Measurements from ENCODE around the gene KIF5A.
A peak's percentile ranks its signal among the peaks of the same experiment; 100 is the strongest.
"Not testable (repeated sequence)": the region's sequence is repeated elsewhere in the genome, so short reads cannot be mapped to it uniquely, and the experiment has no call there.

KIF5A gene

GRCh38 chr12:57585156-57585555 lies 35.3 kb downstream of the KIF5A start:
- no peak for DNase-seq

- DNase-seq = no peak
Observed at GRCh38 chr12:57586128-57586527, 36.3 kb downstream of the KIF5A start.

GRCh38 chr12:57586832-57587429 lies 37.1 kb downstream of the KIF5A start:
- DNase-seq = no peak

- not testable (repeated sequence) for DNase-seq
Observed at GRCh38 chr12:57588951-57589610, 39.2 kb downstream of the KIF5A start.

DNA sequence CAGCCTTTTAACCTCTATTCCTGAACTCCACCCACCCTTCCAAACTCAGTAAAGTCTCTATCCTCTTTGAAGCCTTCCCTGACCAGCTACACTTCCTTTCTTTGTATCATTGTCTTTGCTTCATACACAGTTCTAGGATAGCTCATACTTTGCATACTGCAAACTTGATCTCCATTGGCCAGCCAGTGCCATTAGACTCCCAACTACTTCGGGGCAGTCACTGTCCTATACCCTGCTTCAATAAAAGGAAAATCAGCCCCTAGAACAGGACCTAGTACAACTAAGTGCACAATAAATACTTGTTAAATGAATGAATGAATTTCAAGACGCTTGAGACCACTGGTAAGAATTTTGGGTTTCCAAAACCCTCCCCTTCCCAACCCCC lies 40.6 kb downstream of the KIF5A start:
- no peak for DNase-seq

GRCh38 chr12:57590864-57591781 lies 41.3 kb downstream of the KIF5A start, which contains the start of gene PIP4K2C:
TSS of gene PIP4K2C (plus strand) at chr12:57591192. CDS start at chr12:57591290, 98 bp downstream.
- DNase-seq = peak; percentile 79 to 83

- DNase-seq = no peak
Observed at GRCh38 chr12:57591782-57592325, 42.0 kb downstream of the KIF5A start.

DNA sequence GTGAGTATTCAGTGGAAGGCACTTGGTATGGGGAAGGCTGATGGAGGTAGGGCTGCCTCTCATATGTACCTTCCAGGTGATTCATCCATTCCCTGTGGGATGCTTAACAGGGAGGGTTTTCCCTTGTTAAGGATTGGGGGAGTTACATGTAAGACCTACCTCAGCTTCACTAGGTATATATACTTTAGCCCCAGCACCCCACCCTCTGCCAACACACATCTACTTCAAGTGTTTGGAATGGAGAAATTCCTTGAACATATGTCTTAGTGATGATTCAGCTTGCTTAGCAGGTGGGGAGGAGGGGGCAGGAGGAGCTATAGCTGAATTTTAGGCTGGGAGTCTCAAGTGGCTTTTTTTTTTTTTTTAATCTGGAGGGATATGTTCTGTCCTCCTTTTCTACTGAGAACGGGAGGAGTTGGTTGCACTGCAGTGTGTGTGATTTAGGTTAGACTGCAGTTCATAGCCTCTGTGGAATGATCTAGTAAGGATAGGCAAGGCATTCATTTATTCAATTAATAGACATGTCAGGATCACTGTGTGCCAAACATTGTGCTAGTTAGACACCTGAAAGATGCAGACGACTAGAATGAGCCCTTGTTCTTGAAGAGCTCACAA lies 42.8 kb downstream of the KIF5A start:
- no peak for DNase-seq

- DNase-seq = no peak
Observed at GRCh38 chr12:57593187-57593586, 43.3 kb downstream of the KIF5A start.

GRCh38 chr12:57600395-57600794 lies 50.6 kb downstream of the KIF5A start:
- DNase-seq = no peak

DNA sequence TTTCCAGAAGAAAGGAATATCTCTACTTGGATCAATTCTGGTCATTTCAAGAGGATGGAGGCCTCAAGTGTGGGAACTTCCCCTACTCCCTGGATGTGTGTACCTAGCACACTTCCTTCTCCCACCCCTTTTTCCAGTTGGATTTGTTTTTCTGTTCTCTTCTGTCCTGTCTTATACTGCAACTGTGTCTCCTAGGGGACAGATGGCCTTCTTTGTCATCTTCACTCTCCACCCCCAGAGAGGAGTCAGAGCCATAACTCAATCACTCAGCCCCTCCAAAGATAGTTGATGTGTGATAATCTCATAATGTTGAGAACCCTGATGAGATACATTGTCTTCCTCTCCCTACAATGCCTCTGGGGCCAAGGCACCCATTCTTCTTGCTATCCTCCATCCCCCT lies 52.7 kb downstream of the KIF5A start:
- no peak for DNase-seq

DNA sequence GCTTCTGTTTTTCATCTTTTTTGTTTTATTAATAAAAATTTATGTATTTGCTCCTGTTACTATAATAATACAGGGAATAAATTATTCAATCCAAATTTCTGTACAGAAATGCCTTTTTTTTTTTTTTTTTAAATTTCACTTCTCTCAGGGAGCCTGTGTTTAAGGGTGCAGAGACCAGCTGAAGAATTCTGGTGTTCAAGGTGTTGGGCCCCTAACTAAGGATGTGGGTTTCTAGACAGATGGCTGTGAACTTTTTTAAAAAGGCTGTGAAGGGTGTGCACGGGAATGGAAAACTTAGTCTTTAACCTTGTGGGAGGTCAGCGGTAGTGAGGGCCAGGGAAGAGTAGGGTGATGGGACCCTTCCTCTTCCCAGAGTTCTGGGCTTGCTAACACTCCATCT lies 53.5 kb downstream of the KIF5A start:
- no peak for DNase-seq

- DNase-seq = no peak
Observed at GRCh38 chr12:57603815-57604453, 54.1 kb downstream of the KIF5A start.

DNA sequence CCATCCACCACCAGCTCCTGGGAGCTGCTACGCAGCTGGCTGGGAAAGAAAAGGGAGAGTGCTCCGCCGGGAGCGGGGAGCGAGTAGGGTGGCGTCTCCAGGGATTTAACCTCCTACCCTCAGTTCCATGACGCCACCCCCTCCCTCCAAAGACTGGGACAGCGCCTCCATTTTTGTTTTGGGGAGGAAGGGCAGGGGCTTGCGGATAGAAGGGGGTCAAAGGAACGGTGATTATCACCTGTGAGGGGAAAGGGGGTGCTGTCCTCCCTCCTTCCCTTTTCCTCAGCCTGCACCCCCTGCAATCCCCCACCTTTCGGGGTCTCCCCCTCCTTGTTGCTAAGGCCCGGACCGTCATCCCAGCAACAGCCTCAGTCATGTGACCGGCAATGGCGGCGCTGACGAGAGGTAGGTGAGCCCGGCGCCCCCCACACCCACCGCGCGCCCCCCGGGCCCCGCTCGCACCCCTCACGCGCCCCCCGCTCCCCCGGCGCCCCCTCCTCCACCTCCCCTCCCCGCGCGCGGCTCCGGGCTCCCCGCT lies 54.7 kb downstream of the KIF5A start, which contains the start of gene DTX3:
TSS of gene DTX3 (plus strand) at position 371 of the 538 bp plus-strand sequence. CDS start 1,694 bp downstream, outside the sequence.
- peak; percentile 43 to 53 for DNase-seq

- DNase-seq = peak in 1 of 2 experiments; percentile 28
Observed at GRCh38 chr12:57604992-57605810, 55.4 kb downstream of the KIF5A start.

GRCh38 chr12:57605811-57606311 lies 56.0 kb downstream of the KIF5A start:
- DNase-seq = no peak

- DNase-seq = no peak
Observed at GRCh38 chr12:57606399-57606798, 56.6 kb downstream of the KIF5A start.

DNA sequence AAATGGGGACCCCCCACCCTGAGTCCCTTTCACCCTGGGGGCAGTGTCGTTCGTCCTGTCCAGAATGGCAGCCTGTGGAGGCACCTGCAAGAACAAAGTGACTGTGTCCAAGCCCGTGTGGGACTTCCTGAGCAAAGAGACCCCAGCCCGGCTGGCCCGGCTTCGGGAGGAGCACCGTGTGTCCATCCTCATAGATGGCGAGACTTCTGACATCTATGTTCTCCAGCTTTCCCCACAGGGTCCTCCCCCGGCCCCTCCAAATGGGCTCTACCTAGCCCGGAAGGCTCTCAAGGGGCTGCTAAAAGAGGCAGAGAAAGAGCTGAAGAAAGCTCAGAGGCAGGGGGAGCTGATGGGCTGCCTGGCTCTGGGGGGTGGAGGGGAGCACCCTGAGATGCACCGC lies 57.0 kb downstream of the KIF5A start:
- no peak for DNase-seq

DNA sequence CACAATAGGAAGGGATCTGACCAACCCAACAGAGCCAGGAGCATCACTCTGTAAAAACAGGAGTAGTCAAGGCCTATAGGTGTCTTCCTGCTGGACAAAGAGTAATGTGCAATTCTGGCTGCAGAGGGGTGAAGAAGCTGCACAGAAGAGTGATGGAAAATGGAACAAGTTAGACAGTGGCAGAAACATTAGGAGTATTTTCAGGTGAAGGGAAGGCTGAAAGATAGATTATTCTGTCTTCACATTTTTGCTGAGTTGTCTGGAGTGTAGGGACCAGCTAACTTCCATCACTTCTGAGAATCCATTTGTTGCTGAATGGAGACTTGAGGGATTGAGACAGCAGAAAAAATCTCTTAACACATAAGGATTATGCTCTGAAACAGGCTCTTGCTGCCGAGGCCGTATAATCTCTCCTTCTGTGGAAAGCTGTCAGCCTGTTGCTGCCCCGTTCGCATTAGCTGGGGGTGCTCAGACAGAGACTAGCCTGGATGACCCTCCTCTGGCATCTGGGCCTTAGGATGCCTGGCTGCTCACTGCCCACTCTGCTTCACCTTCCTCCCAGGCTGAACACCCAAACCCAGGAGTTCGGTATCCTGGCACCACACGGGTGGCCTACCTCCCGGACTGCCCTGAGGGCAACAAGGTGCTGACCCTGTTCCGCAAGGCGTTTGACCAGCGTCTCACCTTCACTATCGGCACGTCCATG lies 58.3 kb downstream of the KIF5A start:
- DNase-seq = no peak

All from activated CD4-positive, alpha-beta T cell treated with anti-CD3 and anti-CD28 coated beads, Interleukin-2, amount 50 U/mL, for 48 hours (primary cell).